Hepatocyte (in vitro differentiated cells): Measurements from ENCODE around the gene TEX35. TPM values are rescaled to one million over a fixed set of nuclear protein-coding genes. Genes with fewer than 3 reads are reported as not detected.

ENCODE experiments used
- DNase-seq: peaks from one replicate; pipeline ENCODE4 v3.0.0-alpha.2; 2016; ENCODE audit warnings: low spot score
- H2AFZ ChIP-seq: fragments of 200-600 bp; sonication (generic); 2 replicates; pipeline ENCODE4 v1.6.0; 2016; ENCODE audit warnings: antibody characterized with exemption, mild to moderate bottlenecking
- H3K27ac ChIP-seq: fragments of 200-600 bp; sonication (generic); 2 replicates; pipeline ENCODE4 v1.5.1; 2016; ENCODE audit warnings: mild to moderate bottlenecking
- H3K27me3 ChIP-seq: fragments of 200-600 bp; sonication (generic); 2 replicates; pipeline ENCODE4 v1.6.1; 2016
- H3K36me3 ChIP-seq: fragments of 200-600 bp; sonication (generic); replicated peaks from 2 replicates; pipeline ENCODE4 v1.5.1; 2016; ENCODE audit warnings: low read depth; ENCODE audit not compliant: insufficient read depth
- H3K4me1 ChIP-seq: fragments of 200-600 bp; sonication (generic); 2 replicates; pipeline ENCODE4 v1.5.1; 2016; ENCODE audit warnings: mild to moderate bottlenecking, moderate library complexity; ENCODE audit not compliant: insufficient read depth
- H3K4me2 ChIP-seq: fragments of 200-600 bp; sonication (generic); 2 replicates; pipeline ENCODE4 v1.6.0; 2016
- H3K4me3 ChIP-seq: fragments of 200-600 bp; sonication (generic); 2 replicates; pipeline ENCODE4 v1.5.1; 2016; ENCODE audit warnings: mild to moderate bottlenecking
- H3K79me2 ChIP-seq: fragments of 200-600 bp; sonication (generic); 2 replicates; pipeline ENCODE4 v1.6.0; 2017; ENCODE audit warnings: mild to moderate bottlenecking
- H3K9me2 ChIP-seq: fragments of 200-600 bp; sonication (generic); replicated peaks from 2 replicates; pipeline ENCODE4 v1.6.0; 2017; ENCODE audit warnings: mild to moderate bottlenecking; ENCODE audit not compliant: insufficient read depth
- H3K9me3 ChIP-seq: fragments of 200-600 bp; sonication (generic); 2 replicates; pipeline ENCODE4 v1.5.1; 2016; ENCODE audit warnings: low read depth, mild to moderate bottlenecking
- H4K20me1 ChIP-seq: fragments of 200-600 bp; sonication (generic); 2 replicates; pipeline ENCODE4 v1.6.0; 2016; ENCODE audit warnings: mild to moderate bottlenecking; ENCODE audit not compliant: insufficient read depth, poor library complexity, severe bottlenecking
- CTCF ChIP-seq: fragments of 200-600 bp; sonication (generic); IDR thresholded peaks from 2 replicates; pipeline ENCODE4 v1.5.1; 2016; ENCODE audit warnings: antibody characterized with exemption, mild to moderate bottlenecking; ENCODE audit not compliant: poor library complexity
- EZH2 ChIP-seq: fragments of 200-600 bp; sonication (generic); IDR thresholded peaks from 2 replicates; pipeline ENCODE4 v1.6.1; 2016; ENCODE audit warnings: antibody characterized with exemption, mild to moderate bottlenecking, borderline replicate concordance
- EZH2phosphoT487 ChIP-seq: fragments of 200-600 bp; sonication (generic); IDR thresholded peaks from one replicate; pipeline ENCODE4 v1.6.1; 2018; ENCODE audit warnings: antibody characterized with exemption, mild to moderate bottlenecking, low read depth, moderate library complexity; ENCODE audit not compliant: unreplicated experiment, severe bottlenecking
- WGBS: methylation state at CpG from one replicate; pipeline ENCODE4 v1.1.6; 2016; ENCODE audit warnings: low lambda C conversion rate; ENCODE audit errors: missing lambda C conversion rate; 5-methylcytosine and 5-hydroxymethylcytosine counted together
- polyA plus RNA-seq: library from polyadenylated mRNA; unstranded; fragments of >200 nt; fragmentation: Nextera tagmentation; extraction: Ambion mirVana; gene quantifications from 2 replicates; pipeline ENCODE4 v1.2.1, GENCODE V29; 2016
- total RNA-seq: library from RNA; depleted of rRNA; stranded (reverse); fragments of >200 nt; gene quantifications from 2 replicates; pipeline ENCODE4 v1.2.3, GENCODE V29; 2014

Gene TEX35
- total and polyA plus RNA-seq, 2 experiments from 2014 or later: not detected

GRCh38 chr1:178563099-178563820 is 50.4 kb downstream of the TEX35 start:
- WGBS: 92% methylated on average over 7 of the region's 7 CpGs
- Histone ChIP-seq H3K4me2 (no peak overlapping the region), H2AFZ (no peak overlapping the region), H3K27me3 (no peaks in the 10 kb centered on the region), H3K9me2 (no peaks in the 10 kb centered on the region), H3K4me1 (peaks cover 3% of the 10 kb centered on the region), H3K4me3 (no peak overlapping the region), H3K79me2 (no peaks in the 10 kb centered on the region), H3K36me3 (no peaks in the 10 kb centered on the region), H3K27ac (no peak overlapping the region), H4K20me1 (no peaks in the 10 kb centered on the region), H3K9me3 (peaks cover 4% of the 10 kb centered on the region)
- no peak for DNase-seq
- TF ChIP-seq EZH2phosphoT487: no peak
- TF ChIP-seq EZH2: no peak
- no peak for TF ChIP-seq CTCF

GRCh38 chr1:178564086-178564782 is 51.3 kb downstream of the TEX35 start:
- Histone ChIP-seq H4K20me1 (no peaks in the 10 kb centered on the region), H3K27ac (no peak overlapping the region), H3K9me3 (peaks cover 4% of the 10 kb centered on the region), H2AFZ (no peak overlapping the region), H3K4me2 (peak overlapping the region; percentile 52), H3K36me3 (no peaks in the 10 kb centered on the region), H3K4me3 (no peak overlapping the region), H3K79me2 (no peaks in the 10 kb centered on the region), H3K4me1 (peaks cover 3% of the 10 kb centered on the region), H3K27me3 (no peaks in the 10 kb centered on the region), H3K9me2 (no peaks in the 10 kb centered on the region)
- 67% methylated on average over 4 of the region's 4 CpGs for WGBS
- TF ChIP-seq CTCF (no peak), EZH2phosphoT487 (no peak), EZH2 (no peak)
- no peak for DNase-seq

- Histone ChIP-seq H3K36me3 (no peaks in the 10 kb centered on the region), H3K9me2 (no peaks in the 10 kb centered on the region), H2AFZ (no peak overlapping the region), H3K79me2 (no peaks in the 10 kb centered on the region), H3K27ac (no peak overlapping the region), H3K27me3 (no peaks in the 10 kb centered on the region), H3K9me3 (peaks cover 4% of the 10 kb centered on the region), H4K20me1 (no peaks in the 10 kb centered on the region), H3K4me1 (peaks cover 3% of the 10 kb centered on the region), H3K4me3 (no peak overlapping the region), H3K4me2 (peak overlapping the region; percentile 52)
- WGBS: 38% methylated on average over 2 of the region's 2 CpGs
- no peak for DNase-seq
- no peak for TF ChIP-seq CTCF
- no peak for TF ChIP-seq EZH2
- TF ChIP-seq EZH2phosphoT487: no peak
These were observed 51.9 kb downstream of the TEX35 start for GRCh38 chr1:178564783-178565180.
